Caco-2 (cell line): ENCODE measurements around the gene KLHL6. TPM values are rescaled to one million over a fixed set of nuclear protein-coding genes. Genes with fewer than 3 reads are reported as not detected.

Experiments used
- BruUV-seq: library from RNA; stranded (reverse); fragments of 400-500 nt; replicated peaks from 2 replicates; lab custom pipeline; 2021; lab: Mats Ljungman, UMichigan
- CTCF ChIA-PET: fragments of 300-600 bp; sonication (Branson Sonifier 250); formaldehyde crosslinking; loops from one replicate; lab custom pipeline; 2022; ENCODE audit warnings: antibody characterized with exemption; lab: Charles Lee
- POLR2A ChIA-PET: fragments of 300-600 bp; sonication (Branson Sonifier 250); formaldehyde crosslinking; loops from one replicate; lab custom pipeline; 2022; ENCODE audit warnings: antibody characterized with exemption; lab: Charles Lee
- DNase-seq, 2 experiments: peaks; one replicate each; pipeline versions ENCODE4 v3.0.0 to v3.0.0-alpha.2; 2020 to 2022
- H3K27me3 ChIP-seq: replicated peaks from 2 replicates; pipeline ENCODE4 v1.6.0; 2011; ENCODE audit warnings: low read length; ENCODE audit not compliant: control insufficient read depth, insufficient read depth
- H3K36me3 ChIP-seq: 2 replicates; pipeline ENCODE4 v1.5.1; 2011; ENCODE audit warnings: low read length; ENCODE audit not compliant: control insufficient read depth, insufficient read depth
- H3K4me1 ChIP-seq: fragments of 250-450 bp; sonication (Bioruptor Pico); 2 replicates; pipeline ENCODE4 v1.5.1; 2020; ENCODE audit warnings: mild to moderate bottlenecking
- H3K4me3 ChIP-seq: 2 replicates; pipeline ENCODE4 v1.5.1; 2011; ENCODE audit warnings: low read depth, mild to moderate bottlenecking, control low read depth, low read length
- H3K9me3 ChIP-seq: fragments of 250-450 bp; sonication (Bioruptor Pico); 2 replicates; pipeline ENCODE4 v1.5.1; 2020; ENCODE audit warnings: mild to moderate bottlenecking, moderate library complexity
- H3K27ac Mint-ChIP-seq: one replicate; pipeline ENCODE4 v1.8.0; 2022; ENCODE audit warnings: mixed read lengths; ENCODE audit not compliant: unreplicated experiment
- H3K27me3 Mint-ChIP-seq: one replicate; pipeline ENCODE4 v1.8.0; 2022; ENCODE audit warnings: mixed read lengths; ENCODE audit not compliant: insufficient read depth, unreplicated experiment
- H3K36me3 Mint-ChIP-seq: one replicate; pipeline ENCODE4 v1.8.0; 2022; ENCODE audit warnings: mild to moderate bottlenecking, mixed read lengths; ENCODE audit not compliant: insufficient read depth, unreplicated experiment
- H3K4me1 Mint-ChIP-seq: one replicate; pipeline ENCODE4 v1.8.0; 2022; ENCODE audit warnings: low read depth, mixed read lengths; ENCODE audit not compliant: unreplicated experiment
- H3K4me3 Mint-ChIP-seq: one replicate; pipeline ENCODE4 v1.8.0; 2022; ENCODE audit warnings: mild to moderate bottlenecking, moderate library complexity, mixed read lengths; ENCODE audit not compliant: unreplicated experiment
- H3K9me3 Mint-ChIP-seq: one replicate; pipeline ENCODE4 v1.8.0; 2022; ENCODE audit warnings: mixed read lengths; ENCODE audit not compliant: unreplicated experiment
- CTCF ChIP-seq, 2 experiments: fragments of 200-600 bp in 1 of 2; IDR thresholded peaks; 1 replicate in 1 of 2; 2 replicates in 1 of 2; pipeline versions ENCODE4 v1.5.1 to v1.8.0; 2011 to 2022; ENCODE audit warnings: antibody characterized with exemption in 1 of 2, control low read depth in 1 of 2, inconsistent platforms in 1 of 2, low read depth in 1 of 2, low read length in 1 of 2, mild to moderate bottlenecking in 1 of 2, moderate library complexity in 1 of 2; ENCODE audit not compliant: insufficient read depth in 1 of 2, severe bottlenecking in 1 of 2, unreplicated experiment in 1 of 2
- intact Hi-C: fragments of 100-400 bp; cut with micrococcal nuclease; formaldehyde crosslinking; loops from one replicate; pipeline ENCODE4 v1.10.0; 2022; ENCODE audit not compliant: unreplicated experiment
- total RNA-seq: library from RNA; stranded (reverse); gene quantifications from 2 replicates; pipeline ENCODE4 v1.2.3, GENCODE V29; 2022

The KLHL6 gene
- total RNA-seq, 1 experiment from 2014 or later: not detected

- no peaks in the 10 kb centered on the region for H3K27me3 ChIP-seq
- H3K36me3 ChIP-seq: no peaks in the 10 kb centered on the region
- POLR2A ChIA-PET: no interaction called here
- Mint-ChIP-seq H3K4me1 (peaks cover 16% of the 10 kb centered on the region), H3K27me3 (no peaks in the 10 kb centered on the region), H3K27ac (no peak overlapping the region), H3K36me3 (no peaks in the 10 kb centered on the region), H3K4me3 (no peak overlapping the region), H3K9me3 (no peaks in the 10 kb centered on the region)
- DNase-seq: no peak
- BruUV-seq: no TSS peak
- intact Hi-C loops: no loop called here
- no peaks in the 10 kb centered on the region for H3K9me3 ChIP-seq
- H3K4me3 ChIP-seq: no peak overlapping the region
- H3K4me1 ChIP-seq: peaks cover 20% of the 10 kb centered on the region
- TF ChIP-seq CTCF (IDR thresholded peaks at IDR 0.05; ENCODE audit: insufficient read depth in 1 of 2, low read depth in 1 of 2, low read length in 1 of 2, severe bottlenecking in 1 of 2, unreplicated experiment in 1 of 2): no peak
- CTCF ChIA-PET: no interaction called here
Observed at GRCh38 chr3:183587336-183587735, 31.8 kb upstream of the KLHL6 start.

GRCh38 chr3:183586477-183586876, 31.0 kb upstream of the KLHL6 start:
- ChIA-PET CTCF (no interaction called here), POLR2A (no interaction called here)
- Mint-ChIP-seq H3K4me3 (no peak overlapping the region), H3K27me3 (no peaks in the 10 kb centered on the region), H3K9me3 (no peaks in the 10 kb centered on the region), H3K27ac (no peak overlapping the region), H3K36me3 (no peaks in the 10 kb centered on the region), H3K4me1 (peaks cover 18% of the 10 kb centered on the region)
- Histone ChIP-seq H3K36me3 (no peaks in the 10 kb centered on the region), H3K27me3 (no peaks in the 10 kb centered on the region), H3K4me3 (no peak overlapping the region), H3K9me3 (no peaks in the 10 kb centered on the region), H3K4me1 (peaks cover 20% of the 10 kb centered on the region)
- no TSS peak for BruUV-seq
- intact Hi-C loops: no loop called here
- no peak for DNase-seq
- TF ChIP-seq CTCF (IDR thresholded peaks at IDR 0.05; ENCODE audit: insufficient read depth in 1 of 2, low read depth in 1 of 2, low read length in 1 of 2, severe bottlenecking in 1 of 2, unreplicated experiment in 1 of 2): no peak

DNA sequence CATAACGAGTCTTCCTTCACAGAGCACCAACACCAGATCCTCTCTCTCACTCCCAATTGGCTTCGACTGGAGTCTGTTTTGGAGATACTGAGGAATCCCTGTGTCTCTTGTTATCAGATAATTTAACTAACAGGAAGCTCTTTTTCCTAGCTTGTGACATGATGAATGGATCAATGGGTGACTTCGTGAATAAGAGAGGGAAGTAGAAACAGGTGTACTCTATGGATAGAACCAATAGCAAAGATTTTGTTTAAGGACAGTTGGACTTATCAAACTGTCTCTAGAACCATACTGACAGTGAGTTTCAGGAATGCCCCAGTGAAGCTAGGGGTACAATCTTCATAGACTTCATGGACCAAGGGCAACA, 29.4 kb upstream of the KLHL6 start:
- no TSS peak for BruUV-seq
- peaks cover 20% of the 10 kb centered on the region for H3K4me1 ChIP-seq
- no peak overlapping the region for H3K27ac Mint-ChIP-seq
- H3K4me3 Mint-ChIP-seq: no peak overlapping the region
- H3K27me3 Mint-ChIP-seq: no peaks in the 10 kb centered on the region
- intact Hi-C loops: no loop called here
- ChIA-PET POLR2A (no interaction called here), CTCF (no interaction called here)
- no peaks in the 10 kb centered on the region for H3K9me3 Mint-ChIP-seq
- H3K36me3 ChIP-seq: no peaks in the 10 kb centered on the region
- TF ChIP-seq CTCF (IDR thresholded peaks at IDR 0.05; ENCODE audit: insufficient read depth in 1 of 2, low read depth in 1 of 2, low read length in 1 of 2, severe bottlenecking in 1 of 2, unreplicated experiment in 1 of 2): no peak
- H3K4me1 Mint-ChIP-seq: peaks cover 21% of the 10 kb centered on the region
- H3K36me3 Mint-ChIP-seq: no peaks in the 10 kb centered on the region
- H3K9me3 ChIP-seq: no peaks in the 10 kb centered on the region
- no peak for DNase-seq
- H3K4me3 ChIP-seq: no peak overlapping the region
- no peaks in the 10 kb centered on the region for H3K27me3 ChIP-seq
